NCI-H2196 (cell line): ENCODE data around the gene AGAP1.

Experiments used
- DNase-seq: peaks from one replicate; lab custom pipeline; 2025; ENCODE audit not compliant: unreplicated experiment; lab: John Stamatoyannopoulos, UW

AGAP1 gene

GRCh38 chr2:235703711-235704295 is 210.0 kb downstream of the AGAP1 start:
- DNase-seq, result no peak

- DNase-seq, result no peak
Observed at GRCh38 chr2:235705296-235705695, 211.5 kb downstream of the AGAP1 start.

GRCh38 chr2:235706506-235706905 is 212.7 kb downstream of the AGAP1 start:
- DNase-seq, result no peak

GRCh38 chr2:235707411-235708096 is 213.7 kb downstream of the AGAP1 start:
- DNase-seq, result no peak

GRCh38 chr2:235709124-235709813 is 215.4 kb downstream of the AGAP1 start:
- no peak for DNase-seq

GRCh38 chr2:235709969-235710879 is 216.4 kb downstream of the AGAP1 start:
- DNase-seq, result no peak

GRCh38 chr2:235710933-235711332 is 217.1 kb downstream of the AGAP1 start:
- DNase-seq, result no peak

GRCh38 chr2:235711527-235711926 is 217.7 kb downstream of the AGAP1 start:
- no peak for DNase-seq

- no peak for DNase-seq
Observed at GRCh38 chr2:235712176-235712575, 218.3 kb downstream of the AGAP1 start.

GRCh38 chr2:235713189-235713588 is 219.3 kb downstream of the AGAP1 start:
- no peak for DNase-seq

- no peak for DNase-seq
Observed at GRCh38 chr2:235715601-235716000, 221.8 kb downstream of the AGAP1 start.

GRCh38 chr2:235716875-235717496 is 223.1 kb downstream of the AGAP1 start:
- peak; percentile 43 for DNase-seq

GRCh38 chr2:235719146-235719942 is 225.5 kb downstream of the AGAP1 start:
- no peak for DNase-seq

GRCh38 chr2:235721625-235722024 is 227.8 kb downstream of the AGAP1 start:
- DNase-seq, result no peak

- DNase-seq, result no peak
Observed at GRCh38 chr2:235722869-235723268, 229.0 kb downstream of the AGAP1 start.

GRCh38 chr2:235723371-235723770 is 229.5 kb downstream of the AGAP1 start:
- no peak for DNase-seq

GRCh38 chr2:235723811-235724465 is 230.1 kb downstream of the AGAP1 start:
- DNase-seq, result no peak

- peak; percentile 20 for DNase-seq
Observed at GRCh38 chr2:235725016-235725489, 231.2 kb downstream of the AGAP1 start.

- DNase-seq, result no peak
Observed at GRCh38 chr2:235725841-235726240, 232.0 kb downstream of the AGAP1 start.
